Stimulated activated CD8-positive, alpha-beta memory T cell treated with anti-CD3 and anti-CD28 coated beads, Interleukin-4, amount 100 ng/mL, for 1 hour (primary cell): ENCODE measurements around the gene MCMBP.
"Not testable (repeated sequence)": the region's sequence is repeated elsewhere in the genome, so short reads cannot be mapped to it uniquely, and the experiment has no call there.

ENCODE experiments used
- DNase-seq, 2 donors: peaks; one replicate each; pipeline ENCODE4 v3.0.0-alpha.2; 2020; ENCODE audit warnings: low read depth in 2 of 2, low spot score in 1 of 2

The MCMBP gene

GRCh38 chr10:119832951-119833350 lies 39.7 kb downstream of the MCMBP start:
- DNase-seq, result no peak

DNA sequence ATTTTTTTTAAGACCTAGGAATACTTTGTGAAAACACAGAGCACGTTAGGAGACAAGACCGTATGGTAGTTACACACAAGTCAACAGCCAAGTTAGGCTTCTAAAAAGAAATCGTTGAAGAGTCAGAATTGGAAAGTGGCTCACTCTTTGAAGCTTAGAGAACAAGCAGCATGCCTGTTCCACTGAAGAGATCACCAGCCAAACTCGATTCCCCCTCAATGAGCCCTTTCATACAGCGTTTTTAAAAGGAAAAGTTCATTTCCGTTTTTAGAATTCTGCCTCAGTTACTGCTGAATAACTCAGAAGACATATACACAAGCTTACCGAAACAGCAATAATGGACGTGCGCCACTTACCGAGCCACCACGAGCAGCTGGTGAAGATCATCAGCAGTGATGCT lies 41.0 kb downstream of the MCMBP start:
- no peak for DNase-seq

DNA sequence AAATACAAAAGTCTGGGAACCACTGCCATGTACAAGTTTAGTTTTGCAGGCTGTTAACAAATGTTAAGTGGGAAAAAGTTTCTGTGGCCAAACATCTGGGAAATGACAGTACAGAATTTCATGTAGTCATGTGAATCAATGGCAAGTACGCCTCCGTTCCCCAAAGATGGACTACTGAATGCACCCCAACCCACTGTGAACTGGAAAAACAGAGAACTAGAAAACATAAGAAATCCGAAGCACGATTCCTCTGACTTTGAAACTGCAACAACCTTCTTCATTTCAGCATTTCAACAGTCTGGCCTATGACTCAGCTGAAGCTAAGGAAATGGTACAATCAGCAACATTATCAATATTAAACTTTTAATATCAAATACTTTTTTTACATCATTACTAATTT lies 41.8 kb downstream of the MCMBP start:
- no peak for DNase-seq

- DNase-seq, result no peak
Observed at GRCh38 chr10:119829429-119829828, 43.2 kb downstream of the MCMBP start.

DNA sequence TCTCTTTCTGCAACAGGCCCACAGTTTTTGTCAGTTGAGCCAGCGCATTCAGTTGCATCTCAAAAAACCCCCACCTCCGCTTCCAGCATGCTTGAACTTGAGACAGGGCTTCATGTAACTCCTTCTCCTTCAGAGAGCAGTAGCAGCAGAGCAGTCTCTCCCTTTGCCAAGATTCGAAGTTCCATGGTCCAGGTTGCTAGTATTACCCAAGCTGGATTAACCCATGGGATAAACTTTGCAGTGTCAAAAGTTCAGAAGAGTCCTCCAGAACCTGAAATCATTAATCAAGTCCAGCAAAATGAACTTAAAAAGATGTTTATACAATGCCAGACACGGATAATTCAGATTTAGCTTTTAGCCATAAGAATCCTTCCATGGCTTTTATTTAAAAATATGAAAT lies 45.2 kb downstream of the MCMBP start:
- DNase-seq, result no peak

DNA sequence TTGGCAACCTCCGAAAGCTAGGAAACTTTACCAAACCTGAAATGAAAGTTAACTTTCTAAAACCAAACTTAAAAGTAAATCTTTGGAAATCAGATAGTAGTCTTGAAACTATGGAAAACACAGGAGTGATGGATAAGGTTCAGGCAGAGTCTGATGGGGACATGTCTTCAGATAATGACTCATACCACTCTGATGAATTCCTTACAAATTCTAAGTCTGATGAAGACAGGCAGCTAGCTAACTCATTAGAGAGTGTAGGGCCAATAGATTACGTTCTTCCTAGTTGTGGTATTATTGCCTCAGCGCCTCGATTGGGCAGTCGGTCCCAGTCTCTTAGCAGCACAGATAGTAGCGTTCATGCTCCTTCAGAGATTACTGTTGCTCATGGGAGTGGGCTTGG lies 45.9 kb downstream of the MCMBP start:
- no peak for DNase-seq

DNA sequence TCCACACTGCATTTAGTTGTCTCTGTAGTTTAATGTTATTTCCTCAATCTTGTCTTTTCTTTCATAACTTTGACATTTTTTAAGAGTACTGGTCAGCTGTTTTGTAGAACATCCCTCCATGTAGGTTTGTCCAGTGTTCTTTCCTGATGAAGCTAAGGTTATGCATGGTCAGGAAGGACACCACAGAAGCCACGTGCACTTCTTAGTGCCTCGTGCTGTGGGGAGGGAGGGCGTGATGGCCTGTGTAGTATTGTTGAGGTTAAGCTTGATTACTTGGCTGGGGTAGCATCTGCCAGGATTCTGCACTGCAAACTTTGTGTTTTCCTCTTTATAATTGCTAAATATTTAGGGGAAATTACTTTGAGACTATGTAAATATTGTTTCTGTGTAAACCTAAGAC lies 48.3 kb downstream of the MCMBP start:
- no peak for DNase-seq

DNA sequence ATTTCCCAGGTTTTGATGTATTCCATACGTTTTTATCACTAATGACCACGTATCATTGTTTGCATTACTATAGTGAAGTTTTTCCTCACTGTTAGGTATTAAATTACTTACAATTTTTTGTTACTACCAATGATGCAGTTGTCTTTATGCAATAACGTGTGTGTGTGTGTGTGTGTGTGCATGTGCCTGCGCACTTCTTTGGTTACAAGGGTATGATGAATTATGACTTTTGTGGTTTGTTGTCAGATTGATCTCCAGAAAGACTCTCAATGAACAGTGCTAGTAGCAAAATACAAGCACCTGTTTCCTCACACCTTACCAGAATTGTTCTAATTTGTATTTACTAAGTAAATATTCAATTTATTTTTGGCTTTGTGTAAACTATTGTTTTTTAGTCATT lies 51.5 kb downstream of the MCMBP start:
- DNase-seq, result no peak

GRCh38 chr10:119818889-119819270 lies 53.8 kb downstream of the MCMBP start:
- DNase-seq, result no peak

GRCh38 chr10:119817991-119818888 lies 54.4 kb downstream of the MCMBP start:
- no peak for DNase-seq

GRCh38 chr10:119815671-119816070 lies 57.0 kb downstream of the MCMBP start:
- DNase-seq, result no peak

- DNase-seq, result no peak
Observed at GRCh38 chr10:119812684-119813083, 60.0 kb downstream of the MCMBP start.

DNA sequence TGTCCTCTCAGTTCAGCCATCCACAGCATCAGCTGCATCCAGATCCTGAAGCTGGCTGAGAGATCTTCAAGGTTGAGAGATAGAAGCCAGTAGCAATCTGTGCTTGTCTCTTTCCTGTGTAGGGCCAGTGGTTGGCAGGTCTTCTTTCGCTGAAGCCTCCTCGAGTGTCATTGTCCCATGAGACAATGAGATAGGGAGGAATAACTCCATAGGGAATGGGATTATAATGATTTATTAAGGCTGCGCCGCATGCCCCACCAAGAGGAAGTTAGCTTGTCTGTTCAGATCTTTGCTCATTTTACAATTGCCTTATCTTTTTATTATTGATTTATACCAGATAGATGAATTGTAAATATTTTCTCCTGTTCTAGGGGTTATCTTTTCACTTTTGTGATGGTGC lies 61.5 kb downstream of the MCMBP start:
- DNase-seq, result no peak

DNA sequence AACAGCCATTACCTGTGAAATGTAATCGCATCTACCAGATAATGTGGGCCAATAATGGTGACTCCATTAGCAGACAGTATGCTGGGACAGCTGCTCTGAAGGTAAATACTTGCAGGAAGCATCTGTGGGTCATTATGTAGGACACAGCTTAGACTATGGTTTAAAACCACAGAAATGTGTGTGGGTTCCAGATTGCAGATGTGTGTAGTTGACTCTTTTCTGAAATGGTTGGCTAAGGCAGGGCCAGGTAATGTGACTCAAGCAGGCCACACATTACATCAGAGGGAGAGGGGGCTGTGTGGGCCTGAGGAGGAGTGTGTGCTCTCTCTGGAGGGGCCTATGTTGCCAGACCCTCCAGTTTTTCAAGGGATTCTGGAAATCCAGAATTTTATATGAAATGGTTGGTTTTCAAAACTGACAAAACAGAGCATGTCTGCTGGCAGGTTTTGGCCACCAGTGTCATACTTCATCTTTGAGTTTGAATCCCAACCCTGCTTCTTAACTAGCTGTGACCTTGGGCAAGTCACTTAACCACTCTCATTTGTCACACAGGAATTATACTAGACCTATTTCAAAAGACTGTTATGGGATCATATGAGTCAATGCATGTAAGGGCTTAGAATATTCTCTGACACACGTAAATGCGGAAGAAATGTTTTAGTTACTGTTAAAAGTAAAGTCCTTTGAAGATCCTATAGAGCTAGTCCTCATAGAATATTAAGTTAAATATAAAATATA lies 64.5 kb downstream of the MCMBP start:
- DNase-seq, result no peak

DNA sequence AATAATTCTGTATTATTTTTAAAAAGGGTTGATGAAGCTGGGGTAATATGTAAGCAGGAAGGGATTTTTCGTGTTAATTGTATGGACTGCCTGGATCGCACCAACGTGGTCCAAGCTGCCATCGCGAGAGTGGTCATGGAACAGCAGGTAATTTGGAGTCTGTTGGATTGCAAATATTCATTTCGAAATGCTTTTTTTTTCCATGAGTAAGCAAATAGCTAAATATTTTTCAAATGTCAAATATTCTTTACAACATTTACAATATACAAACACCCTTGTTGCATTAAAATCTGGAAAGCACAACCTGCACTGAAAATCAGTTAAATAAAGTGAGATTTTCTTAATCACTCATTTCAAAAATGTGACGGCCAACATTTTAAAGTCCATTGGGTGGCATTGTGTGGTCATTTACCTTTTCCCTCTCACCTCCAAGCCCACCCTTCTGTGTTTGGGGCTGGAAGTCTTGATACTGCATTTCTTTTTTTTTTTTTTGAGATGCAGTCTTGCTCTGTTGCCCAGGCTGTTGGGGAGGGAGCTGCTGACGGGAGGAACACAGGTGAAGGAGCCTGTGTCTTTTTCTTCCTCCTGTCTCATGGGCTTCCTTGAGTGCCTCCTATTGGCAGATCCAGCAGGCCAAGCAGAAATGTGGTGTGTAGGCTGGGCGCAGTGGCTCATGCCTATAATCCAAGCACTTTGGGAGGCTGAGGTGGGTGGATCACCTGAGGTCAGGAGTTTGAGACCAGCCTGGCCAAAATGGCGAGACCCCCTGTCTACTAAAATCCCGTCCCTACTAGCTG lies 66.1 kb downstream of the MCMBP start:
- DNase-seq, result no peak

- no peak for DNase-seq
Observed at GRCh38 chr10:119805702-119806230, 66.9 kb downstream of the MCMBP start.

DNA sequence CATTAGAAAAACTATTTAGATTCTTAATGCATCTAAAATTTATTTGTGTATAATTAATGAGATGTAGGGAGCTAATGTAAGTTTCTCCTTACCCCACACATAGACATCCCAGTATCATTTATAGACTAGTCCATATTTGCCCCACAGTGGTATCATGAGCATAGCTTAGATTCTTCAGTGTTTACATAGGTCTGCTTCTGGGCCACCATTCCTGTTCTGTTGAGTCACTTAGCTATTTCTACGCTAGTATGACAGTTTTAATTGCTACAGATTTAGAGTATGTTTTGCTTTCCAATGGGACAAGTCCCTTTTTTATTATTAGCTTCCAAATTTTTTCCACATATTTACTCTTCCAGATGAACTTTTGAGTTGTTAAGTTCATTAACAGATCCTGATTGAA lies 69.4 kb downstream of the MCMBP start:
- no peak for DNase-seq

DNA sequence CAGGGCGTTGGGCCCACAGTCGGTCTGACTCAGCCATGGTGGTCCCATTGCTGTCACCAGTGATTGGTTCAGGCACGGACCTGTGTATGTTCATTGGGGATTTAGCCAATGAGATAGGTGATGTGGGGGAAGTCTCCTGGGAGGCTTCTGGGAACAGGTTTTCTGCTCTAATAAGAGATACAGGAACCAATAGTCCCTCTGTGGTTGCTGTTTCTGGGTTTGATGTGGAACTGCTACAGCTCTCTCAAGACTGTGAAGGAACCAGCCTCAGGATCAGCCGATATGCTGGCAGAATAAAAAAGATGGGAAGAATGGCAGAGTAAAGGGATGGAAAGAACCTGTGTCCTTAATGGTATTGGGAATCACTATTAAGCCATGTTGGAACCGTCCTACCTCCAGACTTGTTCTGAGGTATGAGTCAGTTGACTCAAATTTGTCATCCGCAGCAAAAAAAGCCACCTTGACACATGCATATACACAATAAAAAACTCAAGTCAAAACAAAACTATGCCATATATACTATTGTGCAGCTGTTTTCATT lies 70.6 kb downstream of the MCMBP start:
- DNase-seq, result no peak

- no peak for DNase-seq
Observed at GRCh38 chr10:119801176-119801575, 71.5 kb downstream of the MCMBP start.

GRCh38 chr10:119796039-119796438 lies 76.6 kb downstream of the MCMBP start:
- DNase-seq, result no peak

- not testable (repeated sequence) for DNase-seq
Observed at GRCh38 chr10:119795101-119795500, 77.5 kb downstream of the MCMBP start.
